Activated CD4-positive, alpha-beta memory T cell treated with anti-CD3 and anti-CD28 coated beads for 36 hours (primary cell): ENCODE measurements around the gene APH1B. TPM values are rescaled to one million over a fixed set of nuclear protein-coding genes. Genes with fewer than 3 reads are reported as not detected.
"Not testable (repeated sequence)": the region's sequence is repeated elsewhere in the genome, so short reads cannot be mapped to it uniquely, and the experiment has no call there.

Experiments used
- CTCF ChIA-PET: fragments of 350-600 bp; sonication (Branson Sonifier 250); formaldehyde crosslinking; loops from one replicate; lab custom pipeline; 2021; ENCODE audit warnings: antibody characterized with exemption, inconsistent platforms; lab: Charles Lee
- POLR2A ChIA-PET: fragments of 350-600 bp; sonication (Branson Sonifier 250); formaldehyde crosslinking; loops from one replicate; lab custom pipeline; 2021; ENCODE audit warnings: antibody characterized with exemption; lab: Charles Lee
- DNase-seq: peaks from one replicate; pipeline ENCODE4 v3.0.0-alpha.2; 2020
- H3K27ac Mint-ChIP-seq: one replicate; pipeline ENCODE4 v1.8.0; 2021; ENCODE audit warnings: mixed read lengths
- H3K27me3 Mint-ChIP-seq: one replicate; pipeline ENCODE4 v1.8.0; 2021; ENCODE audit warnings: mixed read lengths
- H3K36me3 Mint-ChIP-seq: one replicate; pipeline ENCODE4 v1.8.0; 2021; ENCODE audit warnings: mixed read lengths
- H3K4me1 Mint-ChIP-seq: one replicate; pipeline ENCODE4 v1.8.0; 2021; ENCODE audit warnings: low read depth, mixed read lengths
- H3K4me3 Mint-ChIP-seq: one replicate; pipeline ENCODE4 v1.8.0; 2021; ENCODE audit warnings: mild to moderate bottlenecking, mixed read lengths
- H3K9me3 Mint-ChIP-seq: one replicate; pipeline ENCODE4 v1.8.0; 2021; ENCODE audit warnings: mixed read lengths
- intact Hi-C: fragments of 100-400 bp; cut with micrococcal nuclease; formaldehyde crosslinking; loops from one replicate; pipeline ENCODE4 v1.15.1; 2023
- total RNA-seq, 2 experiments: library from RNA; stranded (reverse); gene quantifications; one replicate each; pipeline ENCODE4 v1.2.3, GENCODE V29; 2021

Gene APH1B
- total RNA-seq = 1 to 10 TPM; 6.6 to 7.0 TPM

- CTCF ChIA-PET = interaction anchor here (1.0 to 2.5 kb wide), 4 partner anchors 11 to 229 kb away, joined by 3 to 12 read pairs (median 4); no protein-coding TSS in a partner anchor
- Mint-ChIP-seq H3K27me3 (no peaks in the 10 kb centered on the region), H3K4me1 (peaks cover 20% of the 10 kb centered on the region), H3K36me3 (no peaks in the 10 kb centered on the region), H3K27ac (peak within 1 kb of the TSS; percentile 59), H3K4me3 (peak within 1 kb of the TSS; percentile 80), H3K9me3 (no peaks in the 10 kb centered on the region)
- intact Hi-C loops = loop anchor here (2.0 to 10.0 kb wide), 4 partner anchors 40 to 232 kb away; partner anchors contain the start of genes RPS27L and TPM1
- POLR2A ChIA-PET = interaction anchor here (0.6 to 1.4 kb wide), 4 partner anchors 65 to 120 kb away, joined by 3 to 6 read pairs (median 3); partner anchors contain the start of gene RPS27L
- DNase-seq = peak; percentile 80
Observed at GRCh38 chr15:63277038-63277892, at the start of gene APH1B. TSS of gene APH1B (plus strand) at chr15:63277605. CDS start at chr15:63277624, 19 bp downstream.

DNA sequence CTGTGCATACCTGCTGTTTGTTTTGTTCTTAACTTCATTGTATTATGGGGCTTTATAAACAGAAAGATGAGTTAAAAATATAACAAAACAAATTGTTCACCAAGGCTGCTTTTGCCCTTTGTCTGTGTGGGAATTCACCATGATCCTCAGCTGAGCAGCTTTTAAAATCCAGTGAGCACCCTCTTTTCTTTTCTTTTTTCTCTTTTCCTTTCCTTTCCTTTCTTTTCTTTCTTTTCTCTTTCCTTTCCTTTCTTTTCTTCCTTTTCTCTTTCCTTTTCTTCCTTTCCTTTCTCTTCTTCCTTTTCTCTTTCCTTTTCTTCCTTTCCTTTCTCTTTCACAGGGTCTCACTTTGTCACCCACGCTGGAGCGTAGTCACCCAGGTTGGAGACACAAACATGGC, 49.7 kb upstream of the APH1B start:
- ChIA-PET CTCF (no interaction called here), POLR2A (no interaction called here)
- Mint-ChIP-seq H3K27me3 (no peaks in the 10 kb centered on the region), H3K27ac (peak overlapping the region; percentile 4), H3K4me1 (peaks cover 61% of the 10 kb centered on the region), H3K4me3 (no peak overlapping the region), H3K9me3 (no peaks in the 10 kb centered on the region), H3K36me3 (peaks cover 14% of the 10 kb centered on the region)
- no peak for DNase-seq
- intact Hi-C loops = no loop called here

- no peak for DNase-seq
- peaks cover 75% of the 10 kb centered on the region for H3K4me1 Mint-ChIP-seq
- intact Hi-C loops = loop anchor here (2.0 to 5.0 kb wide), 2 partner anchors 18 to 1104 kb away; no protein-coding TSS in a partner anchor
- ChIA-PET POLR2A (interaction anchor here (1.3 to 2.4 kb wide), 3 partner anchors 35 to 74 kb away, joined by 5 to 15 read pairs (median 8); partner anchors contain the start of gene RPS27L), CTCF (interaction anchor here (1.0 to 2.1 kb wide), 3 partner anchors 20 to 182 kb away, joined by 4 to 7 read pairs (median 5); no protein-coding TSS in a partner anchor)
- H3K27me3 Mint-ChIP-seq = no peaks in the 10 kb centered on the region
- no peaks in the 10 kb centered on the region for H3K9me3 Mint-ChIP-seq
- peaks cover 18% of the 10 kb centered on the region for H3K36me3 Mint-ChIP-seq
- no peak overlapping the region for H3K4me3 Mint-ChIP-seq
- H3K27ac Mint-ChIP-seq = peak overlapping the region; percentile 79
Observed at GRCh38 chr15:63231206-63231605, 46.2 kb upstream of the APH1B start.

DNA sequence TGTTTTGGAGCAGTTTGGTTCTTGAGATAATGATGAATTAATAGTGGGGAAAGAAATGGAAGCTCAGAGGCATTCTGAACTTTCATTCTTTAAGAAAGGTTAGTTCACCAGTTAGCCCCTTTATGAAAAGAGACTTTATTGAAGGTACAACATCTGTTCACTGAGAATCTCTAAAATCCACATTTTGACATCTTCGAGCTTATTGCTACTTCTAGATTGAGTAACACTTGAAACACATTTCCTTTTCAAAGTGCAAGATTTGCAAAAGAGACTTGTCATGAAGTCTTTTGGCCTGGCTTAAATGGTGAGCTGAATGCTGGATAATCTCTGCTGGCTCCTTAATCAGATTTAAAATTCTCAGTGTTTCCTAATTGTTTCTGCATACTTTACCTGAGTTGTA, 45.7 kb upstream of the APH1B start:
- Mint-ChIP-seq H3K4me1 (peaks cover 74% of the 10 kb centered on the region), H3K4me3 (no peak overlapping the region), H3K36me3 (peaks cover 17% of the 10 kb centered on the region), H3K27me3 (no peaks in the 10 kb centered on the region), H3K27ac (peak overlapping the region; percentile 79), H3K9me3 (no peaks in the 10 kb centered on the region)
- ChIA-PET CTCF (interaction anchor here (0.7 to 2.1 kb wide), 6 partner anchors 21 to 183 kb away, joined by 3 to 7 read pairs (median 4); no protein-coding TSS in a partner anchor), POLR2A (interaction anchor here (1.3 to 2.4 kb wide), 3 partner anchors 36 to 74 kb away, joined by 5 to 15 read pairs (median 8); partner anchors contain the start of gene RPS27L)
- intact Hi-C loops = loop anchor here (1.0 to 5.0 kb wide), 3 partner anchors 19 to 1104 kb away; no protein-coding TSS in a partner anchor
- DNase-seq = no peak

DNA sequence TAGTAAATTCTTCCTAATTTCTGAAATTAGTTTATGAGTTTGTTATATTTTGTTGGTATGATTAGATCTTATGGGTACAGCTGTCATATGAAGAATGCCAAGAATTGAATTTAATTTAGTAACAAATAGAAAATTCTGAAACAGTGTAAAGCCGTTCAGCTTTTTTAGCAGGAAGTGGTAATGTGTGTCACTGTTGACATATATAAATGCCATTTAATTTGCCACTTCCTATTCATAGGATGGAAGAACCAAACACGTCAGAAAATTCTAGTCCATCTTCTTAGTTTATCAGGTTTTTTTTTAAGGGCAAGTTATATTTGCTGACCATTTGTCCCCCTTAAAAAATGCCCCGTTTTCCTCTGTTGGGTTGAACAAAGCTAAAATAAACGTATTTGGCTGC, 45.0 kb upstream of the APH1B start:
- ChIA-PET POLR2A (interaction anchor here (1.7 to 2.4 kb wide), 2 partner anchors 40 to 75 kb away, joined by 8 to 15 read pairs; partner anchors contain the start of gene RPS27L), CTCF (interaction anchor here (0.6 to 2.1 kb wide), 7 partner anchors 11 to 1804 kb away, joined by 3 to 7 read pairs (median 4); no protein-coding TSS in a partner anchor)
- DNase-seq = no peak
- no peak overlapping the region for H3K4me3 Mint-ChIP-seq
- H3K27me3 Mint-ChIP-seq = no peaks in the 10 kb centered on the region
- no peaks in the 10 kb centered on the region for H3K9me3 Mint-ChIP-seq
- peaks cover 75% of the 10 kb centered on the region for H3K4me1 Mint-ChIP-seq
- H3K36me3 Mint-ChIP-seq = peaks cover 17% of the 10 kb centered on the region
- peak overlapping the region; percentile 79 for H3K27ac Mint-ChIP-seq
- intact Hi-C loops = loop anchor here (1.0 to 5.0 kb wide), 2 partner anchors 40 to 1105 kb away; no protein-coding TSS in a partner anchor

GRCh38 chr15:63232943-63233342, 44.5 kb upstream of the APH1B start:
- Mint-ChIP-seq H3K4me3 (no peak overlapping the region), H3K27ac (no peak overlapping the region), H3K27me3 (no peaks in the 10 kb centered on the region), H3K9me3 (no peaks in the 10 kb centered on the region), H3K4me1 (peaks cover 76% of the 10 kb centered on the region), H3K36me3 (peaks cover 19% of the 10 kb centered on the region)
- POLR2A ChIA-PET = interaction anchor here (1.7 to 2.4 kb wide), 2 partner anchors 41 to 76 kb away, joined by 8 to 15 read pairs; partner anchors contain the start of gene RPS27L
- intact Hi-C loops = loop anchor here (1.0 to 5.0 kb wide), 2 partner anchors 41 to 1106 kb away; no protein-coding TSS in a partner anchor
- CTCF ChIA-PET = interaction anchor here (0.6 to 1.0 kb wide), 3 partner anchors 11 to 1803 kb away, joined by 4 read pairs; no protein-coding TSS in a partner anchor
- no peak for DNase-seq

- Mint-ChIP-seq H3K36me3 (peaks cover 19% of the 10 kb centered on the region), H3K4me3 (no peak overlapping the region), H3K4me1 (peaks cover 77% of the 10 kb centered on the region), H3K27me3 (no peaks in the 10 kb centered on the region), H3K9me3 (no peaks in the 10 kb centered on the region), H3K27ac (peak overlapping the region; percentile 14)
- intact Hi-C loops = loop anchor here (5.0 kb wide), 1 partner anchor 1107 kb away; no protein-coding TSS in a partner anchor
- POLR2A ChIA-PET = no interaction called here
- CTCF ChIA-PET = no interaction called here
- no peak for DNase-seq
Observed at GRCh38 chr15:63233667-63234423, 43.6 kb upstream of the APH1B start.

DNA sequence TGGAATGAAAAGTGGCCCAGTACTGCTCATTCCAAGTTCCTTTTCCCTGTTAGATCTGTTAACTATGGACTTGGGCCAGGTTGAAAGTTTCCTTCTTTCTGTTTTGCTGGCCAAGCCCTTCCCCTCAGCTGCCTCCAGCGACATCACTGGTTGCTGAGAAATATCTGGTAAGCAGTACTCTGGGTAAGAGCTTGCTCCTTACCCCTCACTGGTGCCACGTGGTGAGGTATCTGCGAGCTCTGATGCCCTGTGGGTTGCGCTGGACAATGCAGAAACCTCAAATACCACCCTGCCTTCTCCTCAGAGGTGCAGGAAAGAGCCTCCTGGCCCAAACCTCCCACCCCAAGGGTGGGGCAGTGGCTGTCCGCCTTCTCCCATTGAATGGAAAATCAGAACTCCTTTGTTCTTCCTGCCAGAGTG, 42.9 kb upstream of the APH1B start:
- H3K36me3 Mint-ChIP-seq = peaks cover 19% of the 10 kb centered on the region
- no peaks in the 10 kb centered on the region for H3K27me3 Mint-ChIP-seq
- intact Hi-C loops = loop anchor here (5.0 kb wide), 1 partner anchor 1107 kb away; no protein-coding TSS in a partner anchor
- ChIA-PET CTCF (no interaction called here), POLR2A (no interaction called here)
- H3K27ac Mint-ChIP-seq = peak overlapping the region; percentile 14
- peaks cover 74% of the 10 kb centered on the region for H3K4me1 Mint-ChIP-seq
- H3K4me3 Mint-ChIP-seq = no peak overlapping the region
- DNase-seq = no peak
- H3K9me3 Mint-ChIP-seq = no peaks in the 10 kb centered on the region

- Mint-ChIP-seq H3K9me3 (no peaks in the 10 kb centered on the region), H3K4me3 (no peak overlapping the region), H3K27ac (no peak overlapping the region), H3K27me3 (no peaks in the 10 kb centered on the region), H3K4me1 (peaks cover 67% of the 10 kb centered on the region), H3K36me3 (peaks cover 22% of the 10 kb centered on the region)
- intact Hi-C loops = loop anchor here (5.0 kb wide), 1 partner anchor 41 kb away; the partner anchor contains the start of gene APH1B
- DNase-seq = no peak
- POLR2A ChIA-PET = no interaction called here
- CTCF ChIA-PET = no interaction called here
Observed at GRCh38 chr15:63236272-63236671, 41.1 kb upstream of the APH1B start.

DNA sequence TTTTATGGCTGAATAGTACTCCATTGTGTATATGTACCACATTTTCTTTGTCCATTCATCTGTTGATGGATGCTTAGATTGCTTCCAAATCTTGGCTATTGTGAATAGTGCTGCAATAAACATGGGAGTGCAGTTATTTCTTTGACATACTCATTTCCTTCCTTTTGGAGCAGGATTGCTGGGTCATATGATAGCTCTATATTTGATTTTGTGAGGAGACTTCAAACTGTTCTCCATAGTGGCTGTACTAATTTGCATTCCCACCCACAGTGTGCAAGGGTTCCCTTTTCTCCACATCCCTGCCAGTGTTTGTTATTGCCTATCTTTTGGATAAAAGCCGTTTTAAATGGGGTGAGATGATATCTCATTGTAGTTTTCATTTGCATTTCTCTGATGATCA, 40.3 kb upstream of the APH1B start:
- intact Hi-C loops = loop anchor here (5.0 kb wide), 1 partner anchor 40 kb away; the partner anchor contains the start of gene APH1B
- Mint-ChIP-seq H3K36me3 (peaks cover 22% of the 10 kb centered on the region), H3K4me1 (peaks cover 65% of the 10 kb centered on the region)
- H3K27me3 Mint-ChIP-seq, H3K4me3 Mint-ChIP-seq, CTCF ChIA-PET, H3K27ac Mint-ChIP-seq, POLR2A ChIA-PET, H3K9me3 Mint-ChIP-seq, DNase-seq: not testable (repeated sequence)

GRCh38 chr15:63238171-63238570, 39.2 kb upstream of the APH1B start:
- no peak overlapping the region for H3K4me3 Mint-ChIP-seq
- DNase-seq = no peak
- POLR2A ChIA-PET = interaction anchor here (0.7 to 1.3 kb wide), 4 partner anchors 40 to 199 kb away, joined by 3 to 4 read pairs (median 4); partner anchors contain the start of gene RPS27L
- no peaks in the 10 kb centered on the region for H3K27me3 Mint-ChIP-seq
- H3K27ac Mint-ChIP-seq = peak overlapping the region; percentile 5
- peaks cover 22% of the 10 kb centered on the region for H3K36me3 Mint-ChIP-seq
- no peaks in the 10 kb centered on the region for H3K9me3 Mint-ChIP-seq
- CTCF ChIA-PET = interaction anchor here (1.0 to 1.1 kb wide), 2 partner anchors 20 to 49 kb away, joined by 3 read pairs; no protein-coding TSS in a partner anchor
- intact Hi-C loops = loop anchor here (2.0 to 5.0 kb wide), 2 partner anchors 39 to 61 kb away; partner anchors contain the start of gene APH1B
- H3K4me1 Mint-ChIP-seq = peaks cover 68% of the 10 kb centered on the region
